GM21717 (cell line): ENCODE data around the gene PCBP4.

Experiments used
- ATAC-seq: cut with Tn5 transposase; IDR thresholded peaks from one replicate; pipeline ENCODE4 v1.9.1; 2021; ENCODE audit warnings: mild to moderate bottlenecking, moderate library complexity; ENCODE audit not compliant: unreplicated experiment

The PCBP4 gene

GRCh38 chr3:51974277-51974962, 7.2 kb upstream of the PCBP4 start:
- peak; percentile 13 for ATAC-seq

GRCh38 chr3:51971350-51971749, 4.1 kb upstream of the PCBP4 start:
- ATAC-seq: no peak

DNA sequence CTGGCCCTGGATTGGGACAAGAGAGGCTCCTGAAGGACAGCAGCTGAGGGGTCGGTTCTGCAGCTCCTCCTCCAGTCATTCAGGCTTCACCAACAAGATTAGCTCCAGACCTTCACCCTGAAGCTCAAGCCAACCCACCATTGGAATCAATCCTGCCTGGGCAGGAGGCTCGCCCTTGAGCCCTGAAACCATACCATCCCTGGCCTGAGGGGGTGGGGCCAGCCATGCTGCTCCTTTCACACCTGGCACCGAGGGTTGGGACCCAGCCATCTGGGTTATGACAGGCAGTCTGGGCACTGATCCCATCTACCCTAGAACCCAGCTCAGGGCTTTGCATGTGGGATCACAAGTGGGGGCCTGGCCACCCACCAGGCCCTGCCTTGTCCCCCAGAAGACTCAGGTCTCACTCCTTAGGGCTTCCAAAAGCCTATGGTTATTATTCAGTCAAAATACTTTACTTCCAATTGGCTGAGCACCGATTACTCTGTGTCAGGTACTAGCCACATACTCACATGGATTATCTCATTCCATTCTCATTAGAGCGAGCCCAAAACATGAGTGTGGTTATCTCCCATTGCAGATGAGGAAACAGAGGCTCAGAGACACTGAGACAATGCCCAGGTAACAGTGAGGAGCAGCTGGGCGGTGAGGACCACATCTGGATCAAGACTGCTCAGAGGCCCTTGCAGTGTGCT, 3.5 kb upstream of the PCBP4 start:
- no peak for ATAC-seq

DNA sequence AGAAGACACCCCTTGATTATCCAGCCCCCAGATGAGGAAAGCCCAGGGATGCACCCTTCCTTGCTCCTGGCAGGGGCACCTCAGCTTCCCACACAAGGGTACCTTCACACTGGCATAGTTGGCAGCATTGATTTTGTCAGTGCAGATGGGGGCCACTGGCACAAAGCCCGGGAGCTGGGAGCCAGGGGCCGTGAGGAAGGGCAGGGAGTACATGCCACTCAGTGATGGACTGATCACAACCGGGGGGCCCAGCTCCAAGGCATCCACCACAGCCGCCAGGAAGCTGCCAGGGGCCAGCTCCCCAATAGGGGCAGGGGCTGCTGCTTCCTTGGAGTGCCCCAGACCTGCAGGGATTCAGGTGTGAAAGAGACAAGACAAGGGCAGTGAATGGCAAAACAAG, 2.6 kb upstream of the PCBP4 start:
- no peak for ATAC-seq

GRCh38 chr3:51968883-51969678, 1.8 kb upstream of the PCBP4 start:
- no peak for ATAC-seq

GRCh38 chr3:51968170-51968775, 1.0 kb upstream of the PCBP4 start:
- ATAC-seq: no peak

GRCh38 chr3:51966922-51967383, 301 bp downstream of the PCBP4 start:
- no peak for ATAC-seq

GRCh38 chr3:51966486-51966885, 768 bp downstream of the PCBP4 start:
- no peak for ATAC-seq

- ATAC-seq: no peak
These were observed 1.2 kb downstream of the PCBP4 start for GRCh38 chr3:51966016-51966415.

DNA sequence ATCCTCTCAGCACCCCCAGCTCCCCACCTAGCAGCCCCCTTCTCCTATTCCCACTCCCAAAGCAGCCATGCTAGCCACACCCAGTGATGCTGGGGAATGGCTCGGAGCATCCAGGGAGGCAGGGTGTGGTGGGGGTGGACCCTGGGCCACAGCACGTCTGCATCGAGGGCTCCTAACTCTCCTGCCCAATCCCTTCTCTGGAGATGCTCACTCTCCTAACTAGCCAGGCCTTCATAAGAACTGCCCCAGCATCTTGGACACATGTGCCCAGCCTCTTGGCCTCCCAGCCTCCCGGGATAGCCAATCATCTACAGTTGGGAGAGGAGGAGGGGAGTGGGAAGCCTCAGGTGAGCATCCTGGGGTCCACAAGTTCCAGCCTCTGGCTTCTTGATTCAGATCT, 2.7 kb downstream of the PCBP4 start:
- no peak for ATAC-seq

DNA sequence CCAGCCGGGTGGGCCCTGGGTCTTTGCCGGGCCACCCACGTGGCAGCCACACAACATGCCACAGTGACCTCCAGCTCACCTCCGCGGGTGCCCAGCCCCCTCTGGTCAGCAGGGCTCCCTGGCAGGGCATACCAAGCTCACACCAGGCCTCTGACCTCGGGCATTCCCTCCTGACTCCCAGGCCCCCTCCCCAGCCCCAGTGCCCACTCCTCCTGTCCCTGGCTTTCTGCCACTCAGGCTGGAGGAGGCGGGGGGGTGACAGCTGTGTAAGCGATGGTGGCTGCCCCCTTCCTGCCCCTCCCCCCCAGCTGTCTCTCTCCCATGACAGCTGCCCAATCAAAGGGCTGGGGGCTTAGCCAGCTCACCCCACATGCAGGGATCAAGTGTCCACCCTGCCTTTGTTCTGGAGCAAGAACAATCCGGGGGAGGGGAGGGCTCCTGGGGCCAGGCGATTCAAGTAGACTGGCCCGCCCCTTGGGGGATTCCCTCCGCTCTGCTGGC, 3.3 kb downstream of the PCBP4 start:
- no peak for ATAC-seq

- no peak for ATAC-seq
These were observed 4.3 kb downstream of the PCBP4 start for GRCh38 chr3:51962854-51963530.

DNA sequence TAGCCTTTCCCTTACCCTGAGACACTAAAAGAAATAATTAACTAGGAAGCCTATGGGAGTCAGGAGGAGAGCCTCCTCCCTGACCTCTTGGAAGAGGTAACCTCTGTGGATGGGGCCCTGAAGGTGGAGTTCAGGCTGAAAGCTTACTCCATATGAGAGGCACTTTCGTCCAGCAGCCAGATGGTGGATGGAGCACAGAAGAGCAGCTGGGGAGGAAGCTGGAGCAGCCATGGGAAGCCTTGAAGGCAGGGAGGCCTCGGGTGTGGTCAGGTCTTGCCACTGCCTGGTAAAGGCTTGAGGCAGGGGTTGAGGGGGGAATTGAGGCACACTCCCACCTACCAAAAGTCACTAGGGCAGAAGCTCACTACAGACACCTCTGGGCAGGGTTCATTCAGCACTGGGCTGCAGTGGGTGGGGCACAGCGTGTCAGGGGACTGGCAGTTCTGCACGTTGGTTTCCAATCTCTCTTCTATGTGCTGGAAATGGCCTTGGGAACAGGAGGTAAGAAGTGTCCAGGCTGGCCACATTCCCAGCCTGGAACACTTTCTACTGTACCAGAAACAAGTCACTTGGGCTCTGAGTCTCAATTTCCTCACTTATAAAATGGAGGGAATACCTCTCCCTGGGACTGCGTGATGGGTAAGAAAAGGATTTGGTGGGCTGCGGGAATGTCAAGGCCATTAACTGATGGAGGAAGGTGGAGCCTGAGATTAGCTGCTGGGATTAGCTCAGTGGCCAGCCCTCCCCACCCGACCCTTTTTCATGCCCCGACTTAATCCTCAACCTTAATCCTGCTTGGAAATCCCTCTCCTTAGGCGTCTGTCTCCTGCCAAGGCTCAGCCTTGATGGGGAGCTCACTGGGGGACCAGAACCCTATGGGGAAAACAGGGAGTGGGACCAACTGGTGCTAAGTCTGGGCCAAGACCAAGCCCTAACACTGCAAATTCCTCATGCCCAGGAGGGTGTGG, 5.4 kb downstream of the PCBP4 start:
- no peak for ATAC-seq

GRCh38 chr3:51961011-51961410, 6.2 kb downstream of the PCBP4 start:
- ATAC-seq: no peak

- ATAC-seq: no peak
These were observed 6.9 kb downstream of the PCBP4 start for GRCh38 chr3:51960386-51960785.

- no peak for ATAC-seq
These were observed 7.6 kb downstream of the PCBP4 start for GRCh38 chr3:51959651-51960050.

- no peak for ATAC-seq
These were observed 8.4 kb downstream of the PCBP4 start for GRCh38 chr3:51958603-51959521.

DNA sequence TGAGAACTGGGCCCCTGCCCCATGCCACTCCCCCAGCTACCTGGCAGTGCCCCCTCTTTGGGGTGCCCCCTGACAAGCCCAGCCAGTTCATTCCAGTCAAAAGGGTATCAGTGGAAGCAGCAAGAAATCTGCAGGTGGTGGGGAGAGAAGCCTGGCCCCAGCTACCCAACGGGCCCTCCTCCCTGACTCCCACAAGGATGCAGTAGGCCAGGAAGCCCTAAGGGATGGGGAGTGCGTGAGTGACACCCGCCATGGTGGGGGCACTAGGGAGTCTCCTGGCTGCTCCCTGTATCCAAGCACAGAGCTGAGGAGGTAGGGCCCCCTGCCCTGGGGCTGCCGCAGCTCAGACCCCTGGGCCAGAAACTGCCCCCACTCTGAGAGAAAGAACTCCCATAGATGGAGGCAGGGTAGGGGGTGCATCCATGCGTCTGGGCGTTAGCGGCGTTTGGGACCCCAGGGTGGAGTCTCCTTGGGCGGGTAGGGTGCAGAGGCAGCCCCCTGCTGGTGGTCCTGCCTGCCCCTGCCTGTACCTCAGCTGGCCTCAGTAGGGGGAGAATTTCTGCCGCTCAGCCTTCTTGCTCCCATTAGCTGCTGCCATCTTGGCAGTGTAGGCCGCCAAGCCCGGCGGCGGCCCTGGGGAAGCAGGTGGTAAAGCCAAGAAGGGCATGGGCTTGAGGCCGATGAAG, 9.6 kb downstream of the PCBP4 start:
- ATAC-seq: no peak
